IPS-20b (cell line): ENCODE measurements around the gene OSBPL3.

ENCODE experiments used
- H3K27ac ChIP-seq: one replicate; pipeline ENCODE4 v1.5.1; 2013; ENCODE audit warnings: low read length
- H3K27me3 ChIP-seq: 2 replicates; pipeline ENCODE4 v1.6.1; 2013; ENCODE audit warnings: mild to moderate bottlenecking, low read length, inconsistent platforms; ENCODE audit not compliant: insufficient read depth
- H3K36me3 ChIP-seq: 2 replicates; pipeline ENCODE4 v1.6.1; 2013; ENCODE audit warnings: low read depth, mild to moderate bottlenecking, inconsistent platforms, low read length, moderate library complexity; ENCODE audit not compliant: insufficient read depth
- H3K4me1 ChIP-seq: 2 replicates; pipeline ENCODE4 v1.6.1; 2013; ENCODE audit warnings: mild to moderate bottlenecking, control low read depth, inconsistent platforms, low read length, moderate library complexity; ENCODE audit not compliant: insufficient read depth
- H3K4me3 ChIP-seq: 2 replicates; pipeline ENCODE4 v1.5.1; 2013; ENCODE audit warnings: mild to moderate bottlenecking, low read length, inconsistent platforms
- H3K9ac ChIP-seq: 2 replicates; pipeline ENCODE4 v1.6.1; 2013; ENCODE audit warnings: low read depth, mild to moderate bottlenecking, inconsistent platforms, low read length, moderate library complexity
- H3K9me3 ChIP-seq: 2 replicates; pipeline ENCODE4 v1.6.1; 2013; ENCODE audit warnings: mild to moderate bottlenecking, low read depth, low read length, inconsistent platforms; ENCODE audit not compliant: insufficient read depth

The OSBPL3 gene

DNA sequence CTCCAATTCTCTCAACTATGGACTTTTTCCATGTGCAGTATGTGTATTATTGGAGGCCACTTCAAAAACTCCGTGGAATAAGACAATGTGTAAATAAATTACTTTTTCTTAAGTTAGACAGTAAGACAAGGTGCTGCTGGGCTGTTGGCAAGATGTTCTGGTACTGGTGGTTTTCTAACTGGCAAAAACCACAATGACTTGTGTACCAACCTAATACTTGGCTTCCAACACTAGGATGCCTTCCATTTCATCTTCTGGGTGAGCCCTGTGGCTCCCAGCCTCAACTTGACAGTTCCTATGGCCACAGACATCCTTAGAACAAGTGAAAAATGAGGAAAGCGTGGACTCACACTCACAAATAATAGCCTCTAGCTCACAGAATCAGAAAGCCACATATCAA is 77.0 kb downstream of the OSBPL3 start:
- Histone ChIP-seq H3K9me3 (no peaks in the 10 kb centered on the region), H3K9ac (no peak overlapping the region), H3K4me3 (no peak overlapping the region), H3K27ac (no peak overlapping the region), H3K36me3 (no peaks in the 10 kb centered on the region), H3K27me3 (no peaks in the 10 kb centered on the region), H3K4me1 (no peaks in the 10 kb centered on the region)

DNA sequence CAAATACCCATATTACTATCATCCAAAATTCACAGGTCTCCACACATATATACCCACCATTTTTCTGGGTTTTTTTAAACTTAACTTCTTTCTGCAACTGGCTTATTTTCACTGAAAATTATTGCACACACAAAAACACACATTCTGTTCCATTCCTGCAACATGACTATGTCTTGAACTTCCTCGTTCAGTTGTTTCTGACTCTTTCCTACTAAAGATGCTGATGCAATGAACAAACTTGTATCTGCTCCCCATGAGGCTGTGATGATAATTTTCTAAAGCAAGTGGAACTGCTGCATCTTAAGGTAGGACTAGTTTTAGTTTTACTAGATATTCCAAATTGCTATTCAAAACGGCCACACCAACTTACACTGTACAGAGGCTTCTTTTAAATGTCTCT is 77.7 kb downstream of the OSBPL3 start:
- H3K9me3 ChIP-seq: no peaks in the 10 kb centered on the region
- no peaks in the 10 kb centered on the region for H3K36me3 ChIP-seq
- no peak overlapping the region for H3K4me3 ChIP-seq
- H3K4me1 ChIP-seq: no peaks in the 10 kb centered on the region
- H3K27ac ChIP-seq: no peak overlapping the region
- H3K27me3 ChIP-seq: no peaks in the 10 kb centered on the region
- H3K9ac ChIP-seq: no peak overlapping the region

GRCh38 chr7:24899905-24900304 is 80.1 kb downstream of the OSBPL3 start:
- no peaks in the 10 kb centered on the region for H3K36me3 ChIP-seq
- H3K4me1 ChIP-seq: no peaks in the 10 kb centered on the region
- H3K9ac ChIP-seq: no peak overlapping the region
- no peak overlapping the region for H3K27ac ChIP-seq
- no peaks in the 10 kb centered on the region for H3K27me3 ChIP-seq
- H3K4me3 ChIP-seq: no peak overlapping the region
- no peaks in the 10 kb centered on the region for H3K9me3 ChIP-seq

- Histone ChIP-seq H3K4me1 (no peaks in the 10 kb centered on the region), H3K36me3 (no peaks in the 10 kb centered on the region), H3K9me3 (no peaks in the 10 kb centered on the region), H3K9ac (no peak overlapping the region), H3K27ac (no peak overlapping the region), H3K4me3 (no peak overlapping the region), H3K27me3 (no peaks in the 10 kb centered on the region)
Observed at GRCh38 chr7:24899161-24899560, 80.8 kb downstream of the OSBPL3 start.

- H3K4me1 ChIP-seq: no peaks in the 10 kb centered on the region
- no peaks in the 10 kb centered on the region for H3K27me3 ChIP-seq
Observed at GRCh38 chr7:24898691-24899090, 81.3 kb downstream of the OSBPL3 start.

GRCh38 chr7:24896031-24896501 is 83.9 kb downstream of the OSBPL3 start:
- no peaks in the 10 kb centered on the region for H3K9me3 ChIP-seq
- H3K4me1 ChIP-seq: peaks cover 2% of the 10 kb centered on the region; the same call in 1 of the 2 replicates
- H3K27me3 ChIP-seq: no peaks in the 10 kb centered on the region
- no peak overlapping the region for H3K27ac ChIP-seq
- H3K9ac ChIP-seq: no peak overlapping the region
- H3K36me3 ChIP-seq: no peaks in the 10 kb centered on the region
- no peak overlapping the region for H3K4me3 ChIP-seq

More at GRCh38 chr7:24898691-24899090, 81.3 kb downstream of the OSBPL3 start:
- no peak overlapping the region for H3K9ac ChIP-seq
- H3K4me3 ChIP-seq: no peak overlapping the region
- H3K27ac ChIP-seq: no peak overlapping the region
- H3K36me3 ChIP-seq: no peaks in the 10 kb centered on the region
- H3K9me3 ChIP-seq: no peaks in the 10 kb centered on the region

- no peaks in the 10 kb centered on the region for H3K9me3 ChIP-seq
- no peak overlapping the region for H3K4me3 ChIP-seq
- no peaks in the 10 kb centered on the region for H3K36me3 ChIP-seq
- peaks cover 2% of the 10 kb centered on the region; the same call in 1 of the 2 replicates for H3K4me1 ChIP-seq
- no peak overlapping the region for H3K9ac ChIP-seq
- no peaks in the 10 kb centered on the region for H3K27me3 ChIP-seq
- no peak overlapping the region for H3K27ac ChIP-seq
Observed at GRCh38 chr7:24894429-24895221, 85.4 kb downstream of the OSBPL3 start.

DNA sequence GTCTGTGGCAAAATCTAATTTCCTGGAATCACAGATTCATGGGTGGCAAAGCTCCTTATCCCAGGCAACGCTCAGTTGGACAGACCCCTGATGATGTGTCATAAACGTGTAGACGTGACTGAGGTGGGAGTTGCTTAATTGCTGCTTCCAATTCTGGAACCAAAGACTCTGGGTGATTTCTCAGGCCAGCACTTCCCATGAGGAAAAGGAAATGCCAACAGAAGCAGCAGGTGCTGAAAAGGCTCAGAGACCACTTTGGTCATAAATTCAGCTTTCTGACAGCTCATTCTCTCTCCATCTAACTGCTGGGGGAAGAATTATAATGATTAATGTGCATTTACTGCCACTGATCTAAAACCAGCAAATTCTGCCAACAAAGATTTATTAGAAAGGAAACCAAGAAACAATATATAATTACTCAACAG is 88.7 kb downstream of the OSBPL3 start:
- no peak overlapping the region for H3K27ac ChIP-seq
- H3K36me3 ChIP-seq: no peaks in the 10 kb centered on the region
- H3K9ac ChIP-seq: no peak overlapping the region
- H3K9me3 ChIP-seq: no peaks in the 10 kb centered on the region
- H3K4me1 ChIP-seq: peaks cover 2% of the 10 kb centered on the region; the same call in 1 of the 2 replicates
- no peaks in the 10 kb centered on the region for H3K27me3 ChIP-seq
- no peak overlapping the region for H3K4me3 ChIP-seq

DNA sequence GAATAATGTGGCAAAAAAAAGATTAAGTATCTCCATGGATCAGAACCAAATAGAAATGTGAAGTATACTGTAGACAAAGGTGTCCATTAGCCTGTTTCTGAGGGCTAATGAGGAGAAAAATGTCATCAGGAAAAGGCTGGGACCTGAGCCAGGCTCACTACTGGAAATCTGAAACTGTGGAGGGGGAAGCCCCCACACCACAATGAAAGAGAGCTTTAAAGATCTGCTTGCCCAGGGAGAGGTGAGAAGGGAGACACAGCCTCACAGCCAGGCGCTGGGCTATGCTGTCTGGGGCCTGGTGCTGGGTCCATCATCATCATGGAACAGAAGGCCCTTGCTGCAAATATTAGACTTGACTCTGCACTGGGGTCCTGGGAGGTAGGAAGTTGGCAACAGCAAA is 90.4 kb downstream of the OSBPL3 start:
- H3K27ac ChIP-seq: no peak overlapping the region
- H3K36me3 ChIP-seq: no peaks in the 10 kb centered on the region
- peaks cover 2% of the 10 kb centered on the region; the same call in 1 of the 2 replicates for H3K4me1 ChIP-seq
- no peaks in the 10 kb centered on the region for H3K9me3 ChIP-seq
- H3K9ac ChIP-seq: no peak overlapping the region
- H3K4me3 ChIP-seq: no peak overlapping the region
- no peaks in the 10 kb centered on the region for H3K27me3 ChIP-seq

GRCh38 chr7:24888653-24889052 is 91.3 kb downstream of the OSBPL3 start:
- Histone ChIP-seq H3K9ac (no peak overlapping the region), H3K36me3 (no peaks in the 10 kb centered on the region), H3K27me3 (no peaks in the 10 kb centered on the region), H3K27ac (no peak overlapping the region), H3K4me1 (peaks cover 2% of the 10 kb centered on the region; the same call in 1 of the 2 replicates), H3K9me3 (no peaks in the 10 kb centered on the region), H3K4me3 (no peak overlapping the region)

DNA sequence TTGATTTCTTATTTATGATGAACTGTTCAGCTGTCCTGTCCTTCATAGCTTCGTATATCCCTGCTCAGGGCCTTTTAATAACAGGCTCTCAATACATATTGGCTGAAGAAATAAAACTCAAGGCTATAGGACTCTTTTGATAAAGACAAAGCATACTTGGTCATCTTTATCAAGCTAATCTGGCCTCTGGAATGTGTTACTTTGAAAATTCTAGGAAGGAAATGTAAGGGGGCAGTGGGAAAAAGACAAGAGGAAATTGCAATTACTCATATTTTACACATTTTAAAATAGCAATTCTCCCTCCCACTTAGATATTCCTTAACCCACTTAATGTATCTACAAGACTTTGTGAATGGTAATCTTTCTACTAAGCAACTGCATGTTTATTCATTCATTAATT is 94.3 kb downstream of the OSBPL3 start:
- H3K27me3 ChIP-seq: no peaks in the 10 kb centered on the region
- no peaks in the 10 kb centered on the region for H3K9me3 ChIP-seq
- no peaks in the 10 kb centered on the region for H3K36me3 ChIP-seq
- no peak overlapping the region for H3K27ac ChIP-seq
- H3K4me3 ChIP-seq: no peak overlapping the region
- H3K4me1 ChIP-seq: no peaks in the 10 kb centered on the region
- H3K9ac ChIP-seq: no peak overlapping the region

DNA sequence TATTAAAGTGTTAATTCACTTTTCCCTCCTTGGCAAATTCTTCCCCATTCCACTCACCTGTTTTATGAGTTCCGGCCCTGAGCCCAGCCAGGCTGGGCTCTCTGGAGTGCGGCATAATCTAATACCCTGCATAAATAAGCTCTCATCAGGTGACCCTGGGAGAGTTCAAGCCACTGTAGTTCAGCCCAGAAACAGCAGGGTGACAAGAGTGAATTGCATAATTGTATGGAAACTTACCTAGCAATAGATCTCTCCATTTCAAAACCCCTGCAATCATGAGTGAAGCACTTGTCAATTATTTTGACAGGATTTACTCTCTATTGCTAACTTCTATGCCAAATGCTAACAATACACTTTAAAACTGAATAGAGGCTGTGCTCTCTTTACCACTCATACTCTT is 94.7 kb downstream of the OSBPL3 start:
- H3K4me3 ChIP-seq: no peak overlapping the region
- H3K9me3 ChIP-seq: no peaks in the 10 kb centered on the region
- H3K27ac ChIP-seq: no peak overlapping the region
- no peaks in the 10 kb centered on the region for H3K36me3 ChIP-seq
- H3K27me3 ChIP-seq: no peaks in the 10 kb centered on the region
- no peak overlapping the region for H3K9ac ChIP-seq
- H3K4me1 ChIP-seq: no peaks in the 10 kb centered on the region
